NCI-H748 (cell line): ENCODE results near the gene INTS15.

Source experiments
- DNase-seq: peaks from one replicate; lab custom pipeline; 2025; ENCODE audit not compliant: unreplicated experiment; lab: John Stamatoyannopoulos, UW

Gene INTS15

DNA sequence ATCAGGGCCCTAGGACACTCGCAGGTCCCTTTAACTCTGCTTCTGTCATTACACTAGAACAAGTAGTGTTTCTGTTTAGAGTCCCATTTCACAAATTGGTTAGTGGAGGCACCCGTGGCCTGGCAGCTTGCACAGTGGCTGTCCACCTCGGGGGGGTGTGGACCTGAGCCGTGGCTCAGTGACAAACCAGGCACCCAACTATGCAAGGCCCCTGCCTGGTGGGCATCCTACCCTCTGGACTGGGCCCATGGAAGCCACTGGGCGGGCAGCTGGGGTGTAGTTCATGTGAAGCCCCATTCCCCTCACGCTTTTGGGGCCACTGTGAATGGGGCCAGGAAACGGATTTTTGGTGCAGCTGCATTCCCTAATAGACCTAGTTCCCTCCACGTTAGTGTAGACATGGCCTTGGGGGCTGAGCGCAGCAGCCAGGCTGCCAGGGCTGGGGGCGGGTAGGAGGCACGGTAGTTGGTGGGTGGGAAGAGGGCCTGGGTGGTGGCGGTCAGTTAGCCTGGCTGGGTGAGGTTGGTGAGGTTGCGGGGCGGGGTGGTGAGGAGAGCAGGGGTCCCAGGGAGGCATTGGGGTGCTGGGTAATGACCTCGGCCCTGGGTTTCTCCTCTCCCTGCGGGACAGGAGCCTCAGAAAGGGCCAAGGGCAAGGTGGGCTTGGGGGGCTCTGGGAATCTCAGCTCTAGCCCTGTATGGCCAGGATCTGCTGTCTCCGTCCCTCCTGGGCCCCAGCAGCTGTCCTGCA, 66.0 kb downstream of the INTS15 start:
- DNase-seq, result no peak

DNA sequence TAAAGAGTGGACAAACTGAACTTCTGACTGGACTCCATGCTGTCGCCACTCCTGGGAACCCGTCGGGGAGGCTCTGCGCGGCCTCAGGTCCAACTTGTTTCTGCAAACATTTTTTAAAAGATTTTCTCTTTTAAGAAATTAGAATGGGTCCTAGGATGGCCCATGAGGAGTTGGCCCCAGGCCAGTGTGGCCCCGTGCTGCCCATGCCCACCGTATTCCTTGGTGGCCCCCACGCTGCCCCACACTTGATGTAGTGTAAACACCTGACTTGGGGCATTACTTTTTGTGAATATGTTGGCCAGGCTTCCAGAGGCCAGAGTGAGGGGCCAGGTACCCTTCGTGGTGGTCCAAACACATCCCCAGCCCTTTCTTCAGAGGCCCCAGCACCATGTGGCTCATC, 66.6 kb downstream of the INTS15 start:
- no peak for DNase-seq
